Stimulated activated CD8-positive, alpha-beta memory T cell treated with anti-CD3 and anti-CD28 coated beads, Interleukin-7, amount 100 ng/mL, for 48 hours (primary cell): ENCODE results near the gene IGLL5.
"Not testable (repeated sequence)": the region's sequence is repeated elsewhere in the genome, so short reads cannot be mapped to it uniquely, and the experiment has no call there.

Experiments
- DNase-seq, 2 donors: peaks; one replicate each; pipeline ENCODE4 v3.0.0-alpha.2; 2020; ENCODE audit warnings: low read depth in 1 of 2; ENCODE audit errors: extremely low read depth in 1 of 2

The IGLL5 gene

DNA sequence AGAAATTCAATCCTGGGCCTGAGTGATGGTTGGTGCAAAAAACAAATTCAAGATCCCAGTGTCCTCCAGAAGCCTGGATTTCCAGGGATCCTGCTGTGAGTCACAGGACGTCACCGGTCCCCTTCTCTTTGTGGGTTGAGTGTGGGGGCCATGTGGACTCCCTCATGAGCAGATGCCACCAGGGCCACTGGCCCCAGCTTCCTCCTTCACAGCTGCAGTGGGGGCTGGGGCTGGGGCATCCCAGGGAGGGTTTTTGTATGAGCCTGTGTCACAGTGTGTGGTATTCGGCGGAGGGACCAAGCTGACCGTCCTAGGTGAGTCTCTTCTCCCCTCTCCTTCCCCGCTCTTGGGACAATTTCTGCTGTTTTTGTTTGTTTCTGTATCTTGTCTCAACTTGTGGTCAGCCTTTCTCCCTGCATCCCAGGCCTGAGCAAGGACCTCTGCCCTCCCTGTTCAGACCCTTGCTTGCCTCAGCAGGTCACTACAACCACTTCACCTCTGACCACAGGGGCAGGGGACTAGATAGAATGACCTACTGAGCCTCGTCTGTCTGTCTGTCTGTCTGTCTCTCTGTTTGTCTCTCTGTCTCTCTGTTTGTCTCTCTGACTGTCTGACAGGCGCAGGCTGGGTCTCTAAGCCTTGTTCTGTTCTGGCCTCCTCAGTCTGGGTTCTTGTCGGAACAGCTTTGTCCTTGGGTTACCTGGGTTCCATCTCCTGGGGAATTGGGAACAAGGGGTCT, 11.9 kb downstream of the IGLL5 start:
- not testable (repeated sequence) for DNase-seq

DNA sequence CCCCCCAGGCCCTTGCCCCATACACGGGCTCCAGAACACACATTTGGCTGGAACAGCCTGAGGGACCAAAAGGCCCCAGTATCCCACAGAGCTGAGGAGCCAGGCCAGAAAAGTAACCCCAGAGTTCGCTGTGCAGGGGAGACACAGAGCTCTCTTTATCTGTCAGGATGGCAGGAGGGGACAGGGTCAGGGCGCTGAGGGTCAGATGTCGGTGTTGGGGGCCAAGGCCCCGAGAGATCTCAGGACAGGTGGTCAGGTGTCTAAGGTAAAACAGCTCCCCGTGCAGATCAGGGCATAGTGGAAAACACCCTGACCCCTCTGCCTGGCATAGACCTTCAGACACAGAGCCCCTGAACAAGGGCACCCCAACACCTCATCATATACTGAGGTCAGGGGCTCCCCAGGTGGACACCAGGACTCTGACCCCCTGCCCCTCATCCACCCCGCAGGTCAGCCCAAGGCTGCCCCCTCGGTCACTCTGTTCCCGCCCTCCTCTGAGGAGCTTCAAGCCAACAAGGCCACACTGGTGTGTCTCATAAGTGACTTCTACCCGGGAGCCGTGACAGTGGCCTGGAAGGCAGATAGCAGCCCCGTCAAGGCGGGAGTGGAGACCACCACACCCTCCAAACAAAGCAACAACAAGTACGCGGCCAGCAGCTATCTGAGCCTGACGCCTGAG, 13.1 kb downstream of the IGLL5 start:
- not testable (repeated sequence) for DNase-seq

DNA sequence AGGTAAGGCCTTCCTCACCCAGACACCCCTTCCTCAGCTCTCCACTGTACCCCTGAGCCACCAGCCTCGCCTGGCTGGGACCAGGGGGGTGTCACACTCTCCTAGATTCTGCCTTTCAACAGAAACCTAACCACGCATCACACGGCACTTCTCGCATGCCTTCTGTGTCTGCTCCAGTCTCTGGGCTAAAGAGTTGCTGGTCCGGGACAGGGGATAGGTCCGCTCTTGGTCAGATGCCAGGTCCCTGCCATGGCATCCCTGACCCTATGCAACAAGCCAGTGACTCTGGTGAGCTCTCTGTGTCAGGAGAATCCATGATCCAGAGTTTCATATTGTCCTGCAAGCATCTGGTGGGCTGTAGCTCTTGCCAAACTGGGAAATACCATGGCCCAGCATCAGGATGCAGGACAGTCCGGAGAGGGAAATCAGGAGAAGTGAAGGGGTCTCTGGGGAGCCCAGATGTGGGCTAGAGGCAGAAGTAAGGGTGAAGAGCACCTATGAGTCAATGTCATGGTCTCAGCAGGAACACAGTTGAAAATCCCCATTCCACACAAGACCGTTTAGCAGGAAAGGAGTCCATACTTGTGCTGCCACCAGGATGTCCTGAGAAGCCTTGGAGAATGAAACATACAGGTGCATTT, 14.1 kb downstream of the IGLL5 start:
- DNase-seq, result no peak

DNA sequence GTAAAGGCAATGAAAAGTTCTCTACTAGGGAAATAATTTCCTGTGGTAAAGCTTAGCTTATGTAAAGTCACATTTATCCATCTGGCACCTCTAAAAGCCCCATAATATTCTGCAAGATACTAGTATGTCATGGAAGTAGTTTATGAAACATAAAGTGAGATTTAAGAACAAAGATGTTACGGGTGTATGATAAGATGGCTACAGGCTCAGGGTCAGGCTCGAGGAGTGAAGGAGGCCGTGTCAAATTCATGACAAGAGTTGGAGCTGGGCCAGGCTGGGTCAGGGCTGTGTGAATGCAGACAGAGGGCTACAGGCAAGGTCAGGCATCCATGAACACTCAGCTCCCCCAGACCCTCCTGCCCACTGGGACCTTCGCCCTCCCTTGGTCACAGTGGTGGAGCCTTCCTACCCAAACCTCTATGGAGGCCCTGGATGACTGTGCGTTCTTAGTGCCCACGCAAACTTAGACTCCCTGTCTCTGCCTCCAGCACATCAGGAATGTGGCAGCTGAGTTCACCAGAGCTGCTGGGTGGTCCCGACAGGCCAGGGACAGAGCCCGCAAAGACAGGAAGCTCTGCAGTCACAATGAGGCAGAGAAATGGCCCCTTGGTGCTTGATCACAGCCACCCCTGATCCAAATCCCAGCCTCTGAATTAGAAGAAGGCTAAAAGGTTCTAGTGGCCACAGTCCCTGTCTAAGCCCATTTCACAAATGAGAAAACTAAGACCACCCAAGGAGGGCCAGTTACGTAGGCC, 14.8 kb downstream of the IGLL5 start:
- DNase-seq, result no peak

DNA sequence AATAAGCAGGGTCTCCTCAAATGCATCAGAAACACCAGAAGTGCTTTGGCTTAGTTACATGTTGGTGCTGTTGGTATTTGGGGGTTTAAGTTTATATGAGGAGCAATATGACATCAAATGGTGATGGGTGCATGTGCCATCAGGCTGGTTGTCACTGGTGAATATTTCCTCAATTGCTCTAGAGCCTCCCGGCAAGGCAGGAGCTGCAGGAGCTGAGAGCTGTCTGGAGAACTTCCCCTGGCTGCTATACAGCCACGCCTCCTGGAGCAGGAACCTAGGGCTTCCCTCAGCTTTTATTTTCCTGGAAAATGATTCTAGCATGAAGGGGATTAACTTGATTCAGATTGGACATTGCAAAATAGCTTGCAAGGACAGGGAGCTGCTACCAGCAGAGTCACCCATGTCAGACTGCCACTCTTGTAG, 15.8 kb downstream of the IGLL5 start:
- no peak for DNase-seq

DNA sequence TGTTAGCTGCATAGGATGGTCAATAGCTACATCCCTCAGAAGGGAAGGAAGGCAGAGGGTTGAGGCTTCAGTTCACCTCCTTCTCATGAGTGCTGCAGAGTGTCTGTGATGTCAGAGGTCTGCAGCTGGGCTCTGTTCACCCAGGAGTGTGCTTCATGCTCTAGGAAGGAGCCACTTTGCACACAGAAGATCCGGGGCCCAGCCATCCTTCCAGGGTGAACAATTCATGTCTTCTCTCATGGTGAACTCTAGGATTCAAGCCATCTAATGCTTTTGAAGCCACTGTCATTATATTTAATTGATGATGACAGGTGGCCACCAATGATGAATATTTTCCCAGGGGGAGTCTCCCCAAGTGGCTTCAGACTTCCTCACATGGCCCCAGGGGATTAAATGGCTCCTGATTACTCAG, 16.2 kb downstream of the IGLL5 start:
- not testable (repeated sequence) for DNase-seq

DNA sequence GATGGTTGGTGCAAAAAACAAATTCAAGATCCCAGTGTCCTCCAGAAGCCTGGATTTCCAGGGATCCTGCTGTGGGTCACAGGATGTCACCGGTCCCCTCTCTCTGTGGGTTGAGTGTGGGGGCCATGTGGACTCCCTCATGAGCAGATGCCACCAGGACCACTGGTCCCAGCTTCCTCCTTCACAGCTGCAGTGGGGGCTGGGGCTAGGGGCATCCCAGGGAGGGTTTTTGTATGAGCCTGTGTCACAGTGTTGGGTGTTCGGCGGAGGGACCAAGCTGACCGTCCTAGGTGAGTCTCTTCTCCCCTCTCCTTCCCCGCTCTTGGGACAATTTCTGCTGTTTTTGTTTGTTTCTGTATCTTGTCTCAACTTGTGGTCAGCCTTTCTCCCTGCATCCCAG, 17.1 kb downstream of the IGLL5 start:
- DNase-seq, result not testable (repeated sequence)

DNA sequence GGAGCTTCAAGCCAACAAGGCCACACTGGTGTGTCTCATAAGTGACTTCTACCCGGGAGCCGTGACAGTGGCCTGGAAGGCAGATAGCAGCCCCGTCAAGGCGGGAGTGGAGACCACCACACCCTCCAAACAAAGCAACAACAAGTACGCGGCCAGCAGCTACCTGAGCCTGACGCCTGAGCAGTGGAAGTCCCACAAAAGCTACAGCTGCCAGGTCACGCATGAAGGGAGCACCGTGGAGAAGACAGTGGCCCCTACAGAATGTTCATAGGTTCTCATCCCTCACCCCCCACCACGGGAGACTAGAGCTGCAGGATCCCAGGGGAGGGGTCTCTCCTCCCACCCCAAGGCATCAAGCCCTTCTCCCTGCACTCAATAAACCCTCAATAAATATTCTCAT, 18.8 kb downstream of the IGLL5 start:
- not testable (repeated sequence) for DNase-seq

DNA sequence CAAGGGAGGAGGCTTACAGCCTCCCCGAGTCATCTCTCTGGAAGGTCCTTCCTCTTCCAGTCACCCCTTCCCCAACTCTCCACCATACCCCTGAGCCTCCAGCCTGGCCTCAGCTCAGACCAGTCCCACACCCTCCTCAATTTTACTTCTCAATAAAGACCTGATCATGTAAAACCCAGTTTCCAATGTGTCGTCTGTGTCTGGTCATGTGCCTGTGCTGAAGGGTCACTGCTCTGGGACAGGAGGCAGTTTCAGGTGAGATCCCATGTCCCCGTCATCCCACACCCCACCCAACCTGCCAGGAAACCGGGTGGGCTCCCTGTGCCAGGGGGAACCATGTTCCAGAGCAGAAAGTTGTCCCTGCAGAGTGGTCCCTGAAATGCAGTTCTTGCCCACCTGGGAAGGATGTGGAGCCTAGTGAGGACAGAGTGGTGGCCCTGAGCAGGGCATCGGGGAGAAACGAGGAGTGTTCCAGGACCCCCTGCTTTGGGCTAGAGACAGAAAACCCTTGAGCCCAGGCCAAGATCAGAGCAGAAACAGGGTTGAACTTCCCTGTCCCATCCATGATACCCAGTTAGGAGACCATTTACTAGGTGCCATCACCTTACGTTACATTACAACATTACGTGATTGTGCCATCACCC, 19.4 kb downstream of the IGLL5 start:
- DNase-seq, result no peak

DNA sequence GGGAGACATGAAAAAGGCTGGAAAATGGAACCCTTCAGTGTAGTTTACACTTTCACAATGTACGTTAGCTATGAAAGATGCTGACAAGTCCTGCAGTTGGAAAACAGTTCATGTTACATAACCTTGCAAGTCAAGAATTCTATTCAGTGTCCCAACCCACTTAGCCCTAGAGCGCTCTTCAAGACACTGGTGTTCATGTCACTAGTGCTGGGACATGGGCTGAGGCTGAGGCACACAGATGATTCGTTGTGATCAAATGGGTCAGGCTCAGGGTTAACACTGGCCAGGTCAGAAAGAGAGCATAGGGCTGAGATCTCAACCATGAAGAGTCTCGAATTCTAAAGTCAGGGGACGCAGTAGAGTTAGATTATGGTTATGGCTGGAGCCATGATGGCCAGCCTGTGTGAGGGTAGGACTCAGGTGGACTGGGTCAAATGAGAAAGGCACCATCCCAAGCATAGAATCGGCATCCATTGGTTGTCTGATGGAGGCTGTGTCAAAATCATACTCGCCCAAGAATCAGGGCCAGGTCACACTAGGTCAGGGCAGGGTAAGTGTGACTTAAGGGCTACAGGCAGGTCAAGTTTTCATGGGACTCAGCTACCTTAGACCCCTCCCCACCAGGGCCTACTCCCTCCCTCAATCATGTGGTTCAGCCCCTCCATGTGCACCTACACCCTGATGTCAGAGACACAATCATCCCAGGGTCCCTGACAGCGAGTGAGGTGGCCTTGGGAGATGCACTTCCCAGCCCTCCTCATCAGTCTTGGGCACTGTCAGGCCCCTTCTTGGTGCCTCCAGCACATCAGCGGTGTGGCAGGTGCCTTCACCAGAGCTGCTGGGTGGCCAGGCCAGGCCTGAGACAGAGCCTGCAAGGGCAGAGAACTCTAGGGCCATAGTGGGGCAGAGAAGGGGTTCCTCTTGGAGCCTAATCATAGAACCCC, 20.2 kb downstream of the IGLL5 start:
- no peak for DNase-seq

DNA sequence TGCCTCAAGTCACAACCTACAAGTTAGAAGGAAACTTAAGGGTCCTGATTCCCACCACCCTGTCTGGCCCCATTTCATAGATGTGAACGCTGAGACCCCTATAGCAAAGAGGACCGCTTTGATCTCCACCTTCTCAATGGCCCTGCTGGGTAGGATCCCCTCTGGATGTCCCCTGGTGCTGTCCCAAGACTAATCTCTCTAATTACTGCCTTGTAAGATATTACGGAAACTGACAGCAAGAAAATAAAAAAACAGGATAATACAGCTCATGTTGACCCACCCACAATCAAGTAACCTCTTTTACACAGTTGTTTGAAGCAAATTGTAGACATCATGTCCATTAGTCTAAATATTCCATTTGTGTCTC, 20.9 kb downstream of the IGLL5 start:
- no peak for DNase-seq

DNA sequence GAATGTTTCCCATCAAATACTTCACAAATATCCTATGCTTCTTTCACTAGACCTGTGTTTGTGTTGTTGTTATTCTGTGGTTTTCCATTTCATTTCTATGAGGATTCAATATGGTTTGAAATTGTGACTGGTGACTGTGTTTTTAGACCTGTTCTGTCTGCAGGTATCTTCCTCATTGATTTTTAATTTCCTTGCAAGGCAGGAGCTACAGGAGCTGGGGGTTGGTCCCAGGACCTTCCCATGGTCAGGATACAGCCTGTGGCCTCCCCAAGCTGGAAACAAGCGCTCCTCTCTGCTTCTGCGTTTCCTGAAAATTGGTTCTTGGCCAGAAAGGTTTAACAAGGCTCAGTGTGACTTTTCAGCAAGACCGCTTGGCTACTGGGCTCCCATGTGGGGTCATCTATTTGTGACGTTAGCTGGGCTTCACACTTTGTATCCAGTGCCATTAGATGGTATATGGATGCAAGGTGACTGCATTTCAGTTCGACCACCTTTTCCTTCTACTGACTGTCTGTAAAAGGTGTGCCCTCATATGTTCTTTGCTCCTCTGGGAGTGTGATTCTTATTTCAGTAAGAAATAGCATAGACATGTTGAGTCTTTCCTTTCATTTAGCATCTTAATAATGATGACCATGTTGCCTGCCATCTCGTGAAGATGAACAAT, 21.5 kb downstream of the IGLL5 start:
- DNase-seq, result no peak

DNA sequence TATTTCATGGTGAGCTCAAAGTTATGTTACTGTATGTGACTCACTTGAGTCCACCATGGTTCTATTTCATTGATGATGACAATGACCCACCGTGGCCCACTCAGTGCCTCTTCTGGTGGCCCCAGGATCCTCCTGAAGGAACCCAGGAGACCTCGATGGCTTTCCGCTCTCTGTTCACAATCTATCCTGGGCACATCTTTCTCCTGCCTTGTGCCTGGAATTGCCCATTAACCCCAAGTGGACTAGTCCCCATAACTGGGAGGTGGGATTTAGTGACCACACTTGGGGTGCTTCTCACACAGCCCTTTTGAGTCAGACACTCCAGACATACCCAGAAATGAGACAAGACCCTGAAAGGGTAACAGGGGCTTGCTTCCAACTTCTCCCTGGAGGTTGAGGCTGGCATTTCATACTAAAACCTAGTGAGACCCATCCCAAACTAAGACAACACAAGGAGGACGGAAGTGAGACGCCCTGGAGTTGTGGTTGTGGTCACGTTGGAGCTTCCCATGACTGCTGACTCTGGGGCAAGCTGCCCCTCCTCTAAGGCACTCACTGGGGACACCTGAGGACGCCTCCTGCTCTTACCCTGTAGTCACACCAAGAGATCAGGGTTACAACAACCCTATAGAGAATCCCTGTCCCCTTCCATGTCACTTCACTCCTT, 22.1 kb downstream of the IGLL5 start:
- no peak for DNase-seq

DNA sequence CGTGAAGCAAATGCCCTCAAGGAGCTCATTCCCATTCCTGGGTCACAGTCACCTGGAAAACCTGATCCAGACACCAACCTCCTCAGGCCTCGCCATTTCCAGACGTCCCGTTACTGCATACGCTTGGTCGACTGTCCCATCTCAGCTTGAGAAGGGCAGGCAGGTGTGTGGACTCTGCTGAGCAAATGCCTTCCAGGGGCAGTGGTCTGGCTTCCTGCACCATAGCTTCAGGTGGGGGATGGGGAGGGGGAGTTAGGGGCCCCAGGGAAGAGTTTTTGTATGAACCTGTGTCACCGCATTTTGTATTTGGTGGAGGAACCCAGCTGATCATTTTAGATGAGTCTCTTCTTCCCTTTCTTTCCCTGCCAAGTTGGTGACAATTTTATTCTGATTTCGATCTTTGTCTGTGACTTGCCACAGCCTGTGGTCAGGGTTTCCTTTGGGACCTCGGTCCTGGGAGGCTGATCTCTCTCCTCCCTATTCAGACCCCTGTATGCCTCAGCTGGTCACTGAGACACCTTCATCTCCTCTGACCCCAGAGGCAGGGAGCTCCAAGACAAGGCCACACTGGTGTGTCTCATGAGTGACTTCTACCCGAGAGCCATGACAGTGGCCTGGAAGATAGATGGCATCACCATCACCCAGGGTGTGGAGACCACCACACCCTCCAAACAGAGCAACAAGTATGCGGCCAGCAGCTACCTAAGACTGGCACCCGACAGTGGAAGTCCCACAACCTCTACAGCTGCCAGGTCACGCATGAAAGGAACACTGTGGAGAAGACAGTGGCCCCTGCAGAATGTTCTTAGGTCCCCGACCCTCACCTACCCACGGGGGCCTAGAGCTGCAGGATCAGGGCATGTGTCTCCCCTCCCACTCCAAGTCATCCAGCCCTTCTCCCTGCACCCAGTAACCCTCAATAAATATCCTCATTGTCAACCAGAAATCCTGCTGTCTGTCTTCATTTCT, 22.9 kb downstream of the IGLL5 start:
- DNase-seq, result no peak

DNA sequence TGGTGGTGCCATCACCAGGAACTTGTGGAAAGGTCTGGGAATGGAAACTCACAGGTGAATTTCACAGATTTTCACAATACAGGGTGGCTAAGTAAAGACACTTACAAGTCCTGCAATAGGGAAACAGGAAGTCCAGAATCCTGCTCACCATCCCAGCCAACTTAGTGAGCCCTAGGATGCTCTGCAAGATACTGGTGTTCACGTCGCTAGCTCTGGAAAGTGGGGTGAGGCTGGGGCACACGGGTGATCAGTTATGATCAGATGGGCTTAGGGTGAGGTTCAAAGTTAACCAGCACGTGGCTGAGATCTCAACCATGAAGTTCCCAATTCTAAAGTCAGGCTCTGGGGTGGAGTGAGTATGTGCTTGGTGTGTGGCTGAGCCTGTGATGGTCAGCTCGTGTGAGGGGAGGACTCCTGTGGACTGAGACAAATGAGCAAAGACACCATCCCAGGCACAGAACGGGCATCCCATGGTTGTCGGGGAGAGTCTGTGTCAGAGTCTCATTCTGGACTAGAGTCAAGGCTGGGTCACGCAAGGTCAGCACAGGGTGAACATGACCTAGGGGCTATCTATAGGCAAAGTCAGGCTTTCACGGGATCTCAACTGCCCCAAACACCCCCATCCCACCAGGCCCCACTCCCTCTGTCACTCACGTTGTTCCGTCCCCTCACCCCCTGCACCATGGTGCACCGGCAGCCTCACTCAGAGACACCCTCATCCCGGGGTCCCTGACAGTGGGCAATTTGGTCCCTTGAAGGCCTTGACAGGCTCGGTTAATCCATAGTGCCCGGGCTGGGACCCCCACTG, 23.9 kb downstream of the IGLL5 start:
- DNase-seq, result no peak

DNA sequence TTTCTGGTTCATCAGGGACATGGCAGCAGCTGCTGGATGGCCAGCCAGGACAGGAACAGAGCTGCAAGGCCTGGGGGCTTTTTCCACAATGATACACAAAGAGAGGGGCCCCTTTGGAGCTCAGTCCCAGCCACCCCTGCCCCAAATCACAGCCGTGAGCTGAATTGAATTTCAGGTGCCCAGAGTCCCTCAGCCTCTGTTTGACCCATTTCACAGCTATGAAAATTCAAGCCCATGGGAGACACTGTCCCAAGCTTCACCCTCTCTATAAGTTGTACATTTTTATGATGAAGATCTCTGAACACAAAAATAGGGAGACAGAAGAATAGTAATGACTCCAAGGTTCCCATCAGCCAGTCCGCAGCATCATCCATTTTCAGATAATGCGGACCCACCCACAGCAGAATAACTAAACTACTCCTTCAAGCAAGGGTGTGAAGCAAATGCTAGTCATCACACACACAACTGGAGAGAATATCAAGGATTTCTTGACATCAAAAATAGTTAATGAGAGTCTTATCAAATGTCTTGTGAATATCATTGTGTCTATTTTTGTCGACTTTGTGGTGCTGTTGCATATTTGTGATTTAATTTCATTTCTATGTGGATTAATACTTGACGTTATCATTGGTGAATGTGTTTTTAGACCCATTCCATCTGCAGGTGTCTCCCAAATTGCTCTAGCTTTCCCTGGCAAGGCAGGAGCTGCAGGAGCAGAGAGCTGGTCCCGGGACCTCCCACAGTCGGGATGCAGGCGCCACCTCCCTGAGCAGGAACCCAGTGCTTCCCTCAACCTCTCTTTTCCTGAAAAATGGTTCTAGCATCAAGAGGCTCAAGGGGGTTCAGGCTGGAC, 24.7 kb downstream of the IGLL5 start:
- no peak for DNase-seq
